T follicular helper cell (primary cell): ENCODE data around the gene CCM2L.

ENCODE experiments used
- DNase-seq: peaks from one replicate; pipeline ENCODE4 v3.0.0-alpha.2; 2020; ENCODE audit warnings: low read depth
- total RNA-seq, 2 experiments: gene quantifications; one replicate each; lab custom pipeline; 2026; lab: John Stamatoyannopoulos, UW

Gene CCM2L
- 0 reads per million in 2 experiments for total RNA-seq

GRCh38 chr20:32010101-32010500 is at the start of gene CCM2L:
CCM2L (plus strand) TSS chr20:32010438; CDS start chr20:32010455, 17 bp downstream.
- DNase-seq = no peak

DNA sequence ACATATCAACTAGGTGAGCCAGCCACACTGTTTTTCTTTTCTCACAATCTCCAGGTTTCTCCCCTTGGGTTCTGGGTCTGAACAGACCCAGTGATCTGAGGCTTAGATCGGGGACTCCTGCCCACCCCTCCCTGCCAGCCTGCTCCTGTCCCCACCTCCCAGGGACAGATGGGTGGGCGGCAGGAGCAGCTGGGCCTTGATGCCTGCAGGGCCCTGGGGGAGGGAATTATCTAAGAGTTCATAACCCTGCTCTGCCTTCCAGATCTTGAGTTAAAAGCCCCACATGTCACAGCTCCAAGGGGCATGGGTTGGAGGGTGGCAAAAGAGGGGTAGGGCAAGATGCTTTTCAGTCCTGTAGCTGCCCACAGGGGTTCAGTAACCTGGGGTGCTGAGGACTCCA is 47.5 kb upstream of the CCM2L start:
- DNase-seq = no peak

GRCh38 chr20:31963889-31964288 is 46.3 kb upstream of the CCM2L start:
- no peak for DNase-seq

- DNase-seq = no peak
These were observed 43.1 kb upstream of the CCM2L start for GRCh38 chr20:31966991-31967655.

DNA sequence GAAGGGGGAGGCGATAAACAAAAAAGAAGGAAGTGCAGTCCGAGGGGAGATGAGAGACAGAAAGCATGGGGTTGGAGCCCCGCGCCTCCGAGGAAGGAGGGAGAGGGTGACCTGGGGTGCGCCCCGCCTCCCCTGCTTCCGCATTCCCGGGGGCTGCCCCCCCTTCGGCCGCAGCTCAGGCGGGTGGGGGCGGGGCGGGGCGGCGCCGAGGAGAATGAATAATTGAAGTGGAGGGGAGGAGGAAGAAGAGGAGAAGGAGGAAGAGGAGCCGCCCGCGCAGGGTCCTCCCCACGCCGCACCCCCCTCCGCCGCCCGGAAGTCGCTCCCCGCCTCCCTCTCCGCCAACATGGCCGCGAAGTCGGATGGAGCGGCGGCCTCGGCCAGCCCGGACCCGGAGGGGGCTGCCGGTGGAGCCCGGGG is 42.4 kb upstream of the CCM2L start, which contains the start of gene XKR7:
Gene XKR7, plus strand, starts transcription at position 322 of the 420 bp plus-strand sequence. Its CDS starts 25 bp downstream, at position 347.
- no peak for DNase-seq

DNA sequence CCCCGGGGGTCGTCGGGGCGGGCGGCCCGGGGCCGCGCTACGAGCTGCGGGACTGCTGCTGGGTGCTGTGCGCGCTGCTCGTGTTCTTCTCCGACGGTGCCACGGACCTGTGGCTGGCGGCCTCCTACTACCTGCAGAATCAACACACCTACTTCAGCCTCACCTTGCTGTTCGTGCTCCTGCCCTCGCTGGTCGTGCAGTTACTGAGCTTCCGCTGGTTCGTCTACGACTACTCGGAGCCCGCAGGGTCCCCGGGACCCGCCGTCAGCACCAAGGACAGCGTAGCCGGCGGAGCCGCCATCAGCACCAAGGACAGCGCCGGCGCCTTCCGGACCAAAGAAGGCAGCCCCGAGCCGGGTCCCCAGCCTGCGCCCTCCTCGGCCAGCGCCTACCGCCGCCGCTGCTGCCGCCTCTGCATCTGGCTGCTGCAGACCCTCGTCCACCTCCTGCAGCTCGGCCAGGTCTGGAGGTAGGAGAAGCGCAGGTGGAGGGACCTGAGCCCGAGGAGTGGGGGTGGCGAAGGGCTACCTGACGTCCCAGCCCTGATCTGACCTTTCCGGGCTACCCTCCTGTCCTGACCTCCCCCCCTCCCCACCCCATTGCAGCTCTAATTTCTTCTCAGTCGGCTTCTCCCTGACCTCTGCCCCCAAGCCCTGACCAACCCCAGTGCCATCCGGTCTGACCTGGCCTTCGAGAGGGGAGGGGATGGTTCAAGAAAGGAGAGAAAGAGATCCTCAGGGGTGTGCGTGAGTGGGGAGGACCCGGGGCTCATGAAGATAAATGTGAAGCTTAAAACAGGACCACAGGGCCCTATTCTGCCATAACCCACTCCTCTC is 41.7 kb upstream of the CCM2L start:
- peak; percentile 74 for DNase-seq

- DNase-seq = no peak
These were observed 40.2 kb upstream of the CCM2L start for GRCh38 chr20:31969991-31970390.

- no peak for DNase-seq
These were observed 37.7 kb upstream of the CCM2L start for GRCh38 chr20:31972471-31973021.

GRCh38 chr20:31974296-31974695 is 35.9 kb upstream of the CCM2L start:
- DNase-seq = no peak

DNA sequence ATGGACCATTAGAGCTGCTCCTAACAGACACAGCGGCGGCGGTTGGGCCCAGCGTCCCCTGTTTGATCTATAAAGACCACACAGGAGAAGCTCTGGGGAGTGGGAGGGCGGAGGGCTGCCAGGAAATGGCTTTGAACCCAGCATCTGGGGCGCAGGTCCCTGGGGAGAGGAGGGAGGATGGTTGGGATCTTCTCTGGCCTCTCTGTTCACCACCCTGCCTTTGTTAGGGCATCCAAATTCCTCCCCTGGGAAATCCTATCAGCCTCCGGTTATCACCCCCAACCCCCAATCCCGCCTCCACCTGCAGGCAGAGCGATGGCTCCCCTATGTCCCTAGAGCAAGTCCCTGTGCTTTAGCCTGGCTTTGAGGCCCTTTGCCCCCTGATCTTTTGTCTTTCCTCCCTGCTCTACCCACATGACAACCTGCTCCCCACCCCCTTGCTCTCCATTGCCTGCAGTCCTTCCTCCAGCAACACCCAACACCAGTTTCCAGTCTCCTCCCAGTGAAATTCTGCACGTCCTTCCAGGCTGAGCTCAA is 35.2 kb upstream of the CCM2L start:
- no peak for DNase-seq

- DNase-seq = no peak
These were observed 34.4 kb upstream of the CCM2L start for GRCh38 chr20:31975874-31976273.

- no peak for DNase-seq
These were observed 33.2 kb upstream of the CCM2L start for GRCh38 chr20:31977080-31977479.

- no peak for DNase-seq
These were observed 30.4 kb upstream of the CCM2L start for GRCh38 chr20:31979713-31980426.

- DNase-seq = no peak
These were observed 28.5 kb upstream of the CCM2L start for GRCh38 chr20:31981784-31982183.

- DNase-seq = no peak
These were observed 25.2 kb upstream of the CCM2L start for GRCh38 chr20:31984981-31985471.

DNA sequence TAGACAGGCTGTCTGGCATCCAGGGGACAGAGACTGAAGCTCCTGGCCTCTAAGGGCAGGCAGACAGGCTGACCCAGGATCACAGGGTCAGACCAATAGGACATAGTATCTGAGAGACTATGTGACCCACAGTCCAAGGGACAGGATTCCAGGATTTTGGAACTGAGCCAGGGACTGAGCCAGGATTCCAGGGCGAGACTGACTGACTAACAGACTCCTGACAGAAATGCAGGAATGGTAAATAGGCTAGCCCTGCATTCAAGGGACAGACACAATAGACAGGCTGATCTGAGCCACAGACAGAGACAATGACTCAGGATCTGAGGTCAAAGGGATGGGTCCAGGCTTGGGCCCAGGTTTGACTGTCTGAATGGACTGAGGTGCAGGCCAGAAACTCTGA is 22.5 kb upstream of the CCM2L start:
- no peak for DNase-seq

GRCh38 chr20:31988430-31989015 is 21.7 kb upstream of the CCM2L start:
- DNase-seq = no peak

GRCh38 chr20:31989030-31989645 is 21.1 kb upstream of the CCM2L start:
- DNase-seq = no peak

- no peak for DNase-seq
These were observed 19.4 kb upstream of the CCM2L start for GRCh38 chr20:31990641-31991338.

DNA sequence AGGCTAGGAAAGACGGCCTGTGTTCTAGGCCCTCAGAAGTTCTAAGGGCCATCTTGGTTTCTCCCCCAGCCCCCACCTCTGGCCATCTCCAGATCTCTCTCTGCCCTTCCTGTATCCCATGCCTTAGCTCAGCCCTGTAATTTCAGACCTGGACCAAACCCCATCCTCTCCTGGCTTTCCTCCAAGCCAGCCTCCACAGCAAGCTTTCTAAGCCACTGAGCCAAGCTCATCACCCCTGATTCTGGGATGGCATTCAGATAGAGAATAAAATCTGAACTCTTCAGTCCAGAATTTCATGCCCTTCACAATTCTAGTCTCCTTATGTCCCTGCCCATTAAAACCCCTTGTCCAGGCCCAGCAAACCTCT is 18.9 kb upstream of the CCM2L start:
- no peak for DNase-seq
